ENCODE data around the gene ARL5C.

ARL5C gene

GRCh38 chr17:39165841-39166349 is at the start of gene ARL5C:
TSS of gene ARL5C (minus strand) at chr17:39166161. CDS start at chr17:39165760, 401 bp downstream.
- DNase-seq (ENCODE audit: low spot score), result no peak
- in situ Hi-C loops (cut with MboI; ENCODE audit: low sequenced_read_pairs, unreplicated experiment), result no loop called here

GRCh38 chr17:39213852-39214251 is 47.9 kb upstream of the ARL5C start:
- in situ Hi-C loops (cut with MboI; ENCODE audit: low sequenced_read_pairs, unreplicated experiment), result no loop called here

More at GRCh38 chr17:39165841-39166349, at the start of gene ARL5C:
- TF ChIP-seq CTCF (IDR thresholded peaks at IDR 0.05; ENCODE audit: borderline replicate concordance, control extremely low read depth, extremely low read depth, insufficient read depth, missing control alignments), result no peak

GRCh38 chr17:39212841-39213480 is 47.0 kb upstream of the ARL5C start:
- no peak for DNase-seq (ENCODE audit: low spot score)
- in situ Hi-C loops (cut with MboI; ENCODE audit: low sequenced_read_pairs, unreplicated experiment), result no loop called here
- no peak for TF ChIP-seq CTCF (IDR thresholded peaks at IDR 0.05; ENCODE audit: borderline replicate concordance, control extremely low read depth, extremely low read depth, insufficient read depth, missing control alignments)

More at GRCh38 chr17:39213852-39214251, 47.9 kb upstream of the ARL5C start:
- no peak for TF ChIP-seq CTCF (IDR thresholded peaks at IDR 0.05; ENCODE audit: borderline replicate concordance, control extremely low read depth, extremely low read depth, insufficient read depth, missing control alignments)
- DNase-seq (ENCODE audit: low spot score), result no peak

- no peak for TF ChIP-seq CTCF (IDR thresholded peaks at IDR 0.05; ENCODE audit: borderline replicate concordance, control extremely low read depth, extremely low read depth, insufficient read depth, missing control alignments)
- DNase-seq (ENCODE audit: low spot score), result no peak
- in situ Hi-C loops (cut with MboI; ENCODE audit: low sequenced_read_pairs, unreplicated experiment), result no loop called here
These were observed 46.3 kb upstream of the ARL5C start for GRCh38 chr17:39212195-39212810.

DNA sequence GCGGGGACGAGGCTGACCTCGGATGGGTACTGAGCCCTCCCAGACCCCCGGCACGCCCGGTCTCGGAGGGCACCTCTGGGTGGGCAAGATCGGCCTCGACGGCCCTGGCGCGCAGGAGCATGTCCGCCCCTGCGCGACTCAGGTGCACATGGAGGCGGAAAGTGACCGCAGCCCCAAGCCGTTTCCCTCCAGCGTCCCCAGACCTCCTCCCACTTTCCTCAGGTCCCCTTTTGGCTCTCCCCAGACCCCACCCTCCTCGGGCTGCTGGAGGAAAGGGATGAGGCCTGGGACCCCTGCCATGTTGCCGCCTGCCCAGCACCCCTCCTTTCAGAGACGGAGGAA is 44.1 kb upstream of the ARL5C start:
- TF ChIP-seq CTCF (IDR thresholded peaks at IDR 0.05; ENCODE audit: borderline replicate concordance, control extremely low read depth, extremely low read depth, insufficient read depth, missing control alignments), result no peak
- no peak for DNase-seq (ENCODE audit: low spot score)
- in situ Hi-C loops (cut with MboI; ENCODE audit: low sequenced_read_pairs, unreplicated experiment), result no loop called here

GRCh38 chr17:39209317-39210092 is 43.5 kb upstream of the ARL5C start:
- in situ Hi-C loops (cut with MboI; ENCODE audit: low sequenced_read_pairs, unreplicated experiment), result no loop called here
- DNase-seq (ENCODE audit: low spot score), result no peak

More at GRCh38 chr17:39209317-39210092, 43.5 kb upstream of the ARL5C start:
- no peak for TF ChIP-seq CTCF (IDR thresholded peaks at IDR 0.05; ENCODE audit: borderline replicate concordance, control extremely low read depth, extremely low read depth, insufficient read depth, missing control alignments)
